ENCODE results near the gene PAGR1. TPM values are rescaled to one million over a fixed set of nuclear protein-coding genes. Genes with fewer than 3 reads are reported as not detected.
"Not testable (repeated sequence)": the region's sequence is repeated elsewhere in the genome, so short reads cannot be mapped to it uniquely, and the experiment has no call there.

Gene PAGR1
- total and polyA plus RNA-seq, 4 donors = 14.9 to 85.3 (median 26.9) TPM

- not testable (repeated sequence) for H3K27me3 ChIP-seq (ENCODE audit: control insufficient read depth in 1 of 2, insufficient read depth in 2 of 2, low read length in 1 of 2); H3K9me3 ChIP-seq (ENCODE audit: control insufficient read depth, low read length); H3K4me3 ChIP-seq (ENCODE audit: low read length in 2 of 2); H3K27ac ChIP-seq (ENCODE audit: low read depth in 1 of 2, low read length in 2 of 2); H3K36me3 ChIP-seq (ENCODE audit: control insufficient read depth in 1 of 2, insufficient read depth in 2 of 2, low read length in 1 of 2); ATAC-seq (ENCODE audit: low FRiP score); H3K4me1 ChIP-seq (ENCODE audit: control insufficient read depth in 1 of 2, insufficient read depth in 2 of 2, low read length in 2 of 2); DNase-seq
- 93% methylated on average over 8 of the region's 8 CpGs for WGBS, 2 donors
- intact Hi-C loops (cut with DNase I) = loop anchor here in 1 of 2 donors (10.0 kb wide), 1 partner anchor 96 kb away; the partner anchor contains the start of gene TMEM219
Measured at GRCh38 chr16:29869067-29869466, 53.1 kb downstream of the PAGR1 start.

Other genes with a start within 250 kb of the PAGR1 start
- gene SPN, start 152.9 kb upstream of the PAGR1 start, total RNA-seq = 1 to 10 TPM; 2.5 to 5.2 TPM
- under 1 TPM in 1 of 2 donors, not detected in 1; 0.88 TPM for gene SPN, start 152.9 kb upstream of the PAGR1 start, polyA plus RNA-seq
- 1 to 10 TPM; 1.6 to 4.4 TPM for gene QPRT, start 137.0 kb upstream of the PAGR1 start, total RNA-seq
- 1 to 10 TPM in 1 of 2 donors, under 1 TPM in 1; 0.61 to 6.1 TPM for gene QPRT, start 137.0 kb upstream of the PAGR1 start, polyA plus RNA-seq
- gene C16orf54, start 70.2 kb upstream of the PAGR1 start, total RNA-seq = 1 to 10 TPM; 2.6 to 3.1 TPM
- gene C16orf54, start 70.2 kb upstream of the PAGR1 start, polyA plus RNA-seq = 1 to 10 TPM in 1 of 2 donors, under 1 TPM in 1; 0.28 to 1.1 TPM
- under 1 TPM in 1 of 2 donors, not detected in 1; 0.12 TPM for gene ZG16, start 37.9 kb upstream of the PAGR1 start, total RNA-seq
- gene ZG16, start 37.9 kb upstream of the PAGR1 start, polyA plus RNA-seq = 10 to 100 TPM in 1 of 2 donors, 1 to 10 TPM in 1; 4.3 to 23.9 TPM
- gene KIF22, start 25.4 kb upstream of the PAGR1 start, total RNA-seq = 10 to 100 TPM in 1 of 2 donors, 1 to 10 TPM in 1; 7.4 to 13.0 TPM
- 10 to 100 TPM; 10.6 to 41.4 TPM for gene KIF22, start 25.4 kb upstream of the PAGR1 start, polyA plus RNA-seq
- gene MAZ, start 9.6 kb upstream of the PAGR1 start, total RNA-seq = 100 to 1,000 TPM; 109 to 127 TPM
- 100 to 1,000 TPM; 112 to 121 TPM for gene MAZ, start 9.6 kb upstream of the PAGR1 start, polyA plus RNA-seq
- gene PRRT2, start 4.0 kb upstream of the PAGR1 start, total RNA-seq = 10 to 100 TPM; 10.9 to 30.6 TPM
- gene PRRT2, start 4.0 kb upstream of the PAGR1 start, polyA plus RNA-seq = 10 to 100 TPM in 1 of 2 donors, 1 to 10 TPM in 1; 5.3 to 36.6 TPM
- gene MVP, start 4.3 kb downstream of the PAGR1 start, total RNA-seq = 100 to 1,000 TPM; 138 to 184 TPM
- gene MVP, start 4.3 kb downstream of the PAGR1 start, polyA plus RNA-seq = 100 to 1,000 TPM in 1 of 2 donors, 10 to 100 TPM in 1; 76.8 to 186 TPM
- 10 to 100 TPM; 63.6 to 81.1 TPM for gene CDIPT, start 47.1 kb downstream of the PAGR1 start, total RNA-seq
- gene CDIPT, start 47.1 kb downstream of the PAGR1 start, polyA plus RNA-seq = 10 to 100 TPM; 60.9 to 98.0 TPM
- gene SEZ6L2, start 83.4 kb downstream of the PAGR1 start, total RNA-seq = 1 to 10 TPM in 1 of 2 donors, under 1 TPM in 1; 0.71 to 1.4 TPM
- under 1 TPM; 0.56 to 0.63 TPM for gene SEZ6L2, start 83.4 kb downstream of the PAGR1 start, polyA plus RNA-seq
- under 1 TPM; 0.39 to 0.48 TPM for gene ASPHD1, start 84.3 kb downstream of the PAGR1 start, total RNA-seq
- gene ASPHD1, start 84.3 kb downstream of the PAGR1 start, polyA plus RNA-seq = under 1 TPM in 1 of 2 donors, not detected in 1; 0.46 TPM
- gene KCTD13, start 110.1 kb downstream of the PAGR1 start, total RNA-seq = 10 to 100 TPM; 25.0 to 31.4 TPM
- 10 to 100 TPM in 1 of 2 donors, 1 to 10 TPM in 1; 5.3 to 20.8 TPM for gene KCTD13, start 110.1 kb downstream of the PAGR1 start, polyA plus RNA-seq
- gene TMEM219, start 145.9 kb downstream of the PAGR1 start, total RNA-seq = 100 to 1,000 TPM in 1 of 2 donors, 10 to 100 TPM in 1; 88.0 to 115 TPM
- 100 to 1,000 TPM; 189 to 244 TPM for gene TMEM219, start 145.9 kb downstream of the PAGR1 start, polyA plus RNA-seq
- gene TAOK2, start 157.7 kb downstream of the PAGR1 start, total RNA-seq = 10 to 100 TPM; 37.5 to 57.7 TPM
- gene TAOK2, start 157.7 kb downstream of the PAGR1 start, polyA plus RNA-seq = 10 to 100 TPM in 1 of 2 donors, 1 to 10 TPM in 1; 7.6 to 24.2 TPM
- 1 to 10 TPM; 7.9 to 8.8 TPM for gene HIRIP3, start 179.5 kb downstream of the PAGR1 start, total RNA-seq
- 10 to 100 TPM; 13.3 to 23.6 TPM for gene HIRIP3, start 179.5 kb downstream of the PAGR1 start, polyA plus RNA-seq
- 10 to 100 TPM; 46.1 to 73.1 TPM for gene INO80E, start 180.1 kb downstream of the PAGR1 start, total RNA-seq
- gene INO80E, start 180.1 kb downstream of the PAGR1 start, polyA plus RNA-seq = 100 to 1,000 TPM in 1 of 2 donors, 10 to 100 TPM in 1; 51.0 to 108 TPM
- 1 to 10 TPM in 1 of 2 donors, under 1 TPM in 1; 0.23 to 1.8 TPM for gene DOC2A, start 194.9 kb downstream of the PAGR1 start, total RNA-seq
- under 1 TPM in 1 of 2 donors, not detected in 1; 0.08 TPM for gene DOC2A, start 194.9 kb downstream of the PAGR1 start, polyA plus RNA-seq
- not detected for gene C16orf92, start 207.0 kb downstream of the PAGR1 start, total RNA-seq
- not detected for gene C16orf92, start 207.0 kb downstream of the PAGR1 start, polyA plus RNA-seq
- gene TLCD3B, start 215.1 kb downstream of the PAGR1 start, total RNA-seq = not detected
- not detected for gene TLCD3B, start 215.1 kb downstream of the PAGR1 start, polyA plus RNA-seq
- 100 to 1,000 TPM; 791 to 861 TPM for gene ALDOA, start 249.6 kb downstream of the PAGR1 start, total RNA-seq
- gene ALDOA, start 249.6 kb downstream of the PAGR1 start, polyA plus RNA-seq = 100 to 1,000 TPM; 494 to 621 TPM